Measurements from ENCODE around the gene AKR1C2.

GRCh38 chr10:4980793-4981192, 22.9 kb downstream of the AKR1C2 start:
- TF ChIP-seq EZH2 (IDR thresholded peaks at IDR 0.05) (no peak), POLR2AphosphoS5 (IDR thresholded peaks at IDR 0.05; ENCODE audit: borderline replicate concordance, low read depth, low read length) (no peak)
